ENCODE measurements around the gene ZFYVE21.

The ZFYVE21 gene

DNA sequence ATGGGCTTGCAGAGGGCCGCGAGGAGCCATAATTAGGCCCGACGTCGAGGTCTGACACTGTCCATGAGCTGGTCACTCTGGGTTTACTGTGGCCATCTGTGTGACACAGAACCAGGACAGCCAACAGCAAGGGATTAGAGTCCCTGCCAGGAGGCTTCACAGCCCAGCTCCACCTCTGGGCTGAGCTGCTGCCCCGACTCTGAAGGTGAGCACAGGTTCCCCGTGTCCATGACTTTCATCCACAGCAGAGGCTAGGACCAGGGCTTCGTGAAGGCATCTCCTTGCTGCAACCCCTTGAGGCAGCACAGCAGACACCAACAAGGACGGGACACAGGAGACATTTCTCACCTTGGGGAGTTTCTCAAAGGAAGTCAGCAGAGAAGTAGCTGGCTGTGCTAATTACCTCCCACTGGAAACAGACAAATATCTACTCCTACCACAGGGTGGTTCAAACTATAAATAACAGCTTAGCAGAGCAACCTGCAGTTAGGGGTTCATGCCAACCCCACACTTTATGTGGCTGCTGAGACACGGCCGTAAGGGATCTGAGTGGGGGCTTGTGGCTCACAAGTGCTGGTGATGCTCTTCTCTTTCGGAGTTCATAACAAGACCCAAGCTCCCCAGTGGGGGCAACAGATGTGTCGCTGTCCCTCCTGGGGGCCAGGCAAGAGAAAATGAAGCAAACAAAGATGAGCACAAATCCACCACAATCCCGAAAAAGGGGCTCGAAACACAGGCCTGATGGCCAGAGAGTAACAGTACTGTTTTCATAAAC lies 29.2 kb downstream of the ZFYVE21 start:
- CTCF ChIA-PET = interaction anchor here (1.4 kb wide), 1 partner anchor 63 kb away, joined by 3 read pairs; no protein-coding TSS in a partner anchor
- POLR2A ChIA-PET = no interaction called here
- TF ChIP-seq, protein P1, sequence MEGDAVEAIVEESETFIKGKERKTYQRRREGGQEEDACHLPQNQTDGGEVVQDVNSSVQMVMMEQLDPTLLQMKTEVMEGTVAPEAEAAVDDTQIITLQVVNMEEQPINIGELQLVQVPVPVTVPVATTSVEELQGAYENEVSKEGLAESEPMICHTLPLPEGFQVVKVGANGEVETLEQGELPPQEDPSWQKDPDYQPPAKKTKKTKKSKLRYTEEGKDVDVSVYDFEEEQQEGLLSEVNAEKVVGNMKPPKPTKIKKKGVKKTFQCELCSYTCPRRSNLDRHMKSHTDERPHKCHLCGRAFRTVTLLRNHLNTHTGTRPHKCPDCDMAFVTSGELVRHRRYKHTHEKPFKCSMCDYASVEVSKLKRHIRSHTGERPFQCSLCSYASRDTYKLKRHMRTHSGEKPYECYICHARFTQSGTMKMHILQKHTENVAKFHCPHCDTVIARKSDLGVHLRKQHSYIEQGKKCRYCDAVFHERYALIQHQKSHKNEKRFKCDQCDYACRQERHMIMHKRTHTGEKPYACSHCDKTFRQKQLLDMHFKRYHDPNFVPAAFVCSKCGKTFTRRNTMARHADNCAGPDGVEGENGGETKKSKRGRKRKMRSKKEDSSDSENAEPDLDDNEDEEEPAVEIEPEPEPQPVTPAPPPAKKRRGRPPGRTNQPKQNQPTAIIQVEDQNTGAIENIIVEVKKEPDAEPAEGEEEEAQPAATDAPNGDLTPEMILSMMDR (IDR thresholded peaks at IDR 0.05; ENCODE audit: insufficient read depth, low read length, missing control alignments) = no peak
- H3K4me3 ChIP-seq (ENCODE audit: low read depth, low read length) = no peak overlapping the region
- no peak for DNase-seq (ENCODE audit: low read depth, low spot score)

- no peak for DNase-seq (ENCODE audit: low read depth, low spot score)
- ChIA-PET POLR2A (no interaction called here), CTCF (interaction anchor here (1.4 kb wide), 1 partner anchor 63 kb away, joined by 3 read pairs; no protein-coding TSS in a partner anchor)
- H3K4me3 ChIP-seq (ENCODE audit: low read depth, low read length) = no peak overlapping the region
- TF ChIP-seq, protein P1 (IDR thresholded peaks at IDR 0.05; ENCODE audit: insufficient read depth, low read length, missing control alignments) = no peak
Observed at GRCh38 chr14:103745424-103745823, 29.8 kb downstream of the ZFYVE21 start.

GRCh38 chr14:103746701-103747100 lies 31.1 kb downstream of the ZFYVE21 start:
- DNase-seq (ENCODE audit: low read depth, low spot score) = no peak
- TF ChIP-seq, protein P1 (IDR thresholded peaks at IDR 0.05; ENCODE audit: insufficient read depth, low read length, missing control alignments) = no peak
- ChIA-PET POLR2A (interaction anchor here (0.6 kb wide), 1 partner anchor 13 kb away, joined by 4 read pairs; no protein-coding TSS in a partner anchor), CTCF (interaction anchor here (1.5 kb wide), 1 partner anchor 10 kb away, joined by 5 read pairs; no protein-coding TSS in a partner anchor)
- no peak overlapping the region for H3K4me3 ChIP-seq (ENCODE audit: low read depth, low read length)

DNA sequence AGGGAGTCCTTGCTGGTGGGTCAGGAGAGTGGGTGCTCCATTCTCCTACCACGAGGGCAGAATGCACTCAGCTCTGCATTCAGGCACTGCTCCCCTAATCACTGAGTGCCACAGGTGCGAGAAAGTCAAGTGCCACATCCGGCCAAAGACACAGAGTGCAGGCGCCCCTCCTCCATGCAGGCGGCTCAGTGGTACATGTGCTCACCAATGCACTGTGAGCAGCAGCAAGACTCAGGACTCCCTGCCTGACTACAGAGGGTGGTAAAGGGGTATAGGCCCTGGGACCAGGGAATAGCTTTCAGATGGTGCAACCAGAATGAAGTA lies 32.9 kb downstream of the ZFYVE21 start:
- ChIA-PET POLR2A (no interaction called here), CTCF (interaction anchor here (1.5 kb wide), 1 partner anchor 61 kb away, joined by 3 read pairs; no protein-coding TSS in a partner anchor)
- H3K4me3 ChIP-seq (ENCODE audit: low read depth, low read length) = no peak overlapping the region
- no peak for DNase-seq (ENCODE audit: low read depth, low spot score)
- TF ChIP-seq, protein P1 (IDR thresholded peaks at IDR 0.05; ENCODE audit: insufficient read depth, low read length, missing control alignments) = no peak

DNA sequence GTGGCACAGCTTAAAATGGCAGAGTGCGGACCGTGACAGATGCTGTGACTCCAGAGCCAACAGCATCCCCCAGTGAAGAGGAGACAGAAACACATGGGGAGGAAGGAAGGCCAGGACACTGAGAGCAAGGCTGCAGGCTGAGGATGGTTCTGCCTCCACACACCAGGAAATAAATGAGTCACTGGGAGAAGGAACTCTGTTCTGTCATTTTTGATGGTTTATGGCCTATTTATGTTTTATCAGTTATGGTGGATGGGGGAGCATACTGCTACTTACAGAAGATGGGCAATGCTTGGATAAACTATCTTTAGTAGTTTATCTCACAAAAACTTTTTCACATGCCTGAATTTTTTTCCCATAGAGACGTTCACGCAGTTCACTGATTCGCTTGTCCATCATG lies 33.8 kb downstream of the ZFYVE21 start:
- DNase-seq (ENCODE audit: low read depth, low spot score) = no peak
- CTCF ChIA-PET = no interaction called here
- POLR2A ChIA-PET = no interaction called here
- no peak overlapping the region for H3K4me3 ChIP-seq (ENCODE audit: low read depth, low read length)
- TF ChIP-seq, protein P1 (IDR thresholded peaks at IDR 0.05; ENCODE audit: insufficient read depth, low read length, missing control alignments) = no peak

GRCh38 chr14:103749860-103750259 lies 34.2 kb downstream of the ZFYVE21 start:
- no peak overlapping the region for H3K4me3 ChIP-seq (ENCODE audit: low read depth, low read length)
- ChIA-PET CTCF (no interaction called here), POLR2A (no interaction called here)
- TF ChIP-seq, protein P1 (IDR thresholded peaks at IDR 0.05; ENCODE audit: insufficient read depth, low read length, missing control alignments) = no peak
- DNase-seq (ENCODE audit: low read depth, low spot score) = no peak

Data from AG04449 (cell line).